Thymus (tissue), 11 donors: ENCODE data around the gene MARK3. TPM values are rescaled to one million over a fixed set of nuclear protein-coding genes. Genes with fewer than 3 reads are reported as not detected.

Experiments used
- DNase-seq, 9 donors: peaks; one replicate each; pipeline ENCODE4 v3.0.0-alpha.2; 2013; ENCODE audit warnings: low spot score in 9 of 9, low read depth in 6 of 9, missing footprints in 1 of 9
- H3K27ac ChIP-seq, 2 donors: one replicate each; pipeline ENCODE4 v1.5.1; 2013; ENCODE audit warnings: control low read depth in 1 of 2, low read depth in 1 of 2, low read length in 1 of 2, mild to moderate bottlenecking in 1 of 2, moderate library complexity in 1 of 2
- H3K27me3 ChIP-seq, 2 donors: one replicate each; pipeline ENCODE4 v1.5.1; 2013; ENCODE audit warnings: low read length in 1 of 2; ENCODE audit not compliant: control insufficient read depth in 2 of 2, insufficient read depth in 1 of 2
- H3K36me3 ChIP-seq, 2 donors: one replicate each; pipeline ENCODE4 v1.5.1; 2013; ENCODE audit warnings: low read length in 1 of 2, mild to moderate bottlenecking in 1 of 2, moderate library complexity in 1 of 2; ENCODE audit not compliant: control insufficient read depth in 2 of 2, insufficient read depth in 2 of 2
- H3K4me1 ChIP-seq, 2 donors: one replicate each; pipeline ENCODE4 v1.5.1; 2013; ENCODE audit warnings: low read length in 2 of 2; ENCODE audit not compliant: control insufficient read depth in 2 of 2, insufficient read depth in 2 of 2
- H3K4me3 ChIP-seq, 2 donors: one replicate each; pipeline ENCODE4 v1.5.1; 2013; ENCODE audit warnings: low read length in 2 of 2, control low read depth in 1 of 2, mild to moderate bottlenecking in 1 of 2
- H3K9me3 ChIP-seq, 2 donors: one replicate each; pipeline ENCODE4 v1.5.1; 2013; ENCODE audit warnings: low read length in 1 of 2, mild to moderate bottlenecking in 1 of 2; ENCODE audit not compliant: control insufficient read depth in 2 of 2, insufficient read depth in 1 of 2
- WGBS: extraction: QIAGEN DNeasy Blood & Tissue Kit; methylation state at CpG from one replicate; pipeline ENCODE4 v1.1.7; 2013; 5-methylcytosine and 5-hydroxymethylcytosine counted together
- polyA plus RNA-seq: library from polyadenylated mRNA; stranded (reverse); fragments of 200-250 nt; gene quantifications from one replicate; pipeline ENCODE4 v1.2.3, GENCODE V29; 2013
- total RNA-seq: library from RNA; stranded (reverse); fragments of 120-200 nt; gene quantifications from one replicate; pipeline ENCODE4 v1.2.4, GENCODE V29; 2013
- donor health status: healthy.

MARK3 gene
- total and polyA plus RNA-seq, 2 donors, result 50.8 to 91.6 TPM

DNA sequence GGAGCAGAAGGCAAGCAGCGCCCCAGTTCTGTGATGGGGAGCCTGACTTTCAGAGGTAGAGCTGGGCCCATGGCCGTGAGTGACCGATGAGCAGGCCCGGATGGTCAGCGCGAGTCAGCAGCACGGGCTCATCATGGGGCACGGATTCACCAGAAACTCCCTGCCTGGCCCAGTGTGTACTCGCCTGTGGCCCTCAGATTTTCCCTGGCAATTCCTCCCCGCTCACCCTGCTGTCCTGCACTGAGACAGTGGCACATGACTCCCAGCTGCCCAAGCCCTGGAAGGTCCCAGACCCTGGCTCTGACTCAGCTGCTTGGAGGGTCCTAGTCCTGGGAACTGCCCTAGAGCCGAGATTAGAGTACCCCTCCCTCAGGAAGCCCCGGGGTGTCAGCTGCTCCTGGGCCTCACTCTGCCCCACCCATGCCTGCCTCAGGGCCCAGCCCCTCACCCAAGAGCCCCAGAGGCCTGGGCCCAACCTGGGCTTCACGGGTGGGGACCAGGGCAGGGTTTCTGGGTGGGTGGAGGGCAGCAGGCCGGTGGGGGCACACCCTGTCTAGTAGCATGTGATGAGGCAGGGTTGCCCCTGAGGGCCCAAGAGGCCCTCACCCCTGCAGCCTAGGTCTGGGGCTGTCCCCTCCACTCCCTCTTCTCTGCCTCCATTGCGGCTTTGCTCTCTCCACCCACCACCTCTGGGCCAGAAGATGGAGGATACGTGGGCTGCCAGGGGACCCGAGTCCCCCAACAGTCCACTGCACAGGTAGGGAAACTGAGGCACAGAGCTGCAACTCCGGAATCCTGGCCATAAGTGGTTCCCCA lies 152.2 kb downstream of the MARK3 start:
- WGBS, result 85% methylated on average over 18 of the region's 18 CpGs

DNA sequence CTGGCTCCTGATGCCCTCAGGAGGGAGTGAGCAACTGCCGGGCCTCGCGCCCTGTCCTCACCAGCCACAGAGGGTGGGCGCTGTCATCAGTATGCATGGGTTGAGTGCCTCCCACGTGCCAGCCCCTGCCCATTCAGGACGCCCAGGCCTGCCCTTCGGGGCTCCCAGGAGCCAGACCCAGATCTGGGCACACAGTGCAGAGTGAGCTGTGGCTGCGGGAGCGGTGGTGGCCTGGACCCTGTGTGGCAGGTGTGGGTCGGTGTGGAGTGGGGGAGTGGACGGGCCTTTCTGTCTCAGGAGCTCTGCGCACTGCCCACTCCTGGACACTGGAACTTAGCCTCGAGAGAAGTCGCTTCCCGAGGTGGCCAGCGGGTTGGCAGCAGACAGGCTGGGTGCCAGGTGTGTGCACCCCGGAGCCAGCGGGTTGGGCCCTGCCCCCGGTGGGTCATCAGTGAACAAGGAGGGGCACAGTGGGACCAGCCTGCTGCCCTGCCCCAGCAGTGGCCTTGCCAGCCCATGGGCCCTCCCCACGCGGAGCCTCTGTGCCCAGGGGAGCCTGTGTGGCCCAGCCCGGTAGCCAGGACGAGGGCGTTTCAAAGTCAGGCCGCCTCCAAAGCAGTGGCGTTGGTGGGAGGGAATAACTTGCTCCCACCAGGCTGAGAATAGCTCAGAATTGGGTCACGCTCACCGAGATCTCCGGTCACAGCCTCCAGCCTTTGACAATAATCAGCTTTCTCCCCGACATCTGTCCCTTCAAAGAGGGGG lies 153.3 kb downstream of the MARK3 start:
- Histone ChIP-seq H3K9me3 (no peaks in the 10 kb centered on the region), H3K36me3 (peaks cover 0 to 13% of the 10 kb centered on the region in 2 donors), H3K27ac (no peak overlapping the region), H3K27me3 (peaks cover 0 to 23% of the 10 kb centered on the region in 2 donors), H3K4me1 (peaks cover 0 to 2% of the 10 kb centered on the region in 2 donors), H3K4me3 (no peak overlapping the region)
- no peak for DNase-seq
- 68% methylated on average over 30 of the region's 30 CpGs for WGBS

More for the DNA sequence above, 152.2 kb downstream of the MARK3 start:
- Histone ChIP-seq H3K4me3 (no peak overlapping the region), H3K27me3 (peaks cover 0 to 21% of the 10 kb centered on the region in 2 donors), H3K27ac (no peak overlapping the region), H3K36me3 (peaks cover 2 to 20% of the 10 kb centered on the region in 2 donors), H3K4me1 (no peaks in the 10 kb centered on the region), H3K9me3 (no peaks in the 10 kb centered on the region)
- no peak for DNase-seq

DNA sequence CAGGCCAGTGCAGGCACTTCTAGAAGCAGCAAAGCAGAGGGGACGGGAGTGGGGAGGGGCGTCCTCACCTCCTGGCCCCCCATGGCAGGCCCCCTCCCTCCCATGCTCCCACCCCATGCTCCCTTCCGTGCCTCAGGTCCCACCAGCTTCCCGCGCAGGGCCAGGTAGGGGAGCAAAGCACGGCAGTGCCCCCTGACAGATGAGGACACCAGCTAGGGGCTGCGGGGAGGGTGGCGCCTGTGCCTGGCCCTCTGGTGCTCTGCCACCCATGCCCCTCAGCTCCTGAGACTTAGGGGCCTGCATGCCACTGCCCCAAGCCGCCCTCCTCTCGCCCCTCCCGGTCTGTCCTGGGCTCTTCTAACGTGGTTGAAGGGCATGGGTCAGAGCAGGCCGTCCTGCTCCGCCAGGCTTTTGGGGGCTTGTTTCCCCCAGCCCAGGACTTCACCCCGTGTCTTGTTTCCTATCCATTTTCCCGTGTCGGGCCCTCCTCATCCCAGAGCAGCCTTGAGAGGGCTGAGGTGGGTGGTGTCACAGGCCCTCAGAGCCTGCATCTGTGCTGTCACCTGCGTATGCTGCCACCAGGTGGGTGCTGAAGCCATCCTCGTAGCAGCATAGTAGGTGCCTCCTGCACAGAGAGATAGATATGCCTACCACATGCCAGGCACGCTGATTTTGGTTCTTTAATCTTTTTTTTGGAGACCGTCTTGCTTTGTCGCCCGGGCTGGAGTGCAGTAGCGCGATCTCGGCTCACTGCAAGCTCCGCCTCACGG lies 154.0 kb downstream of the MARK3 start:
- Histone ChIP-seq H3K9me3 (no peaks in the 10 kb centered on the region), H3K27me3 (peaks cover 0 to 23% of the 10 kb centered on the region in 2 donors), H3K27ac (no peak overlapping the region), H3K4me3 (no peak overlapping the region), H3K4me1 (peaks cover 0 to 2% of the 10 kb centered on the region in 2 donors), H3K36me3 (peaks cover 0 to 12% of the 10 kb centered on the region in 2 donors)
- no peak for DNase-seq
- 76% methylated on average over 28 of the region's 28 CpGs for WGBS

DNA sequence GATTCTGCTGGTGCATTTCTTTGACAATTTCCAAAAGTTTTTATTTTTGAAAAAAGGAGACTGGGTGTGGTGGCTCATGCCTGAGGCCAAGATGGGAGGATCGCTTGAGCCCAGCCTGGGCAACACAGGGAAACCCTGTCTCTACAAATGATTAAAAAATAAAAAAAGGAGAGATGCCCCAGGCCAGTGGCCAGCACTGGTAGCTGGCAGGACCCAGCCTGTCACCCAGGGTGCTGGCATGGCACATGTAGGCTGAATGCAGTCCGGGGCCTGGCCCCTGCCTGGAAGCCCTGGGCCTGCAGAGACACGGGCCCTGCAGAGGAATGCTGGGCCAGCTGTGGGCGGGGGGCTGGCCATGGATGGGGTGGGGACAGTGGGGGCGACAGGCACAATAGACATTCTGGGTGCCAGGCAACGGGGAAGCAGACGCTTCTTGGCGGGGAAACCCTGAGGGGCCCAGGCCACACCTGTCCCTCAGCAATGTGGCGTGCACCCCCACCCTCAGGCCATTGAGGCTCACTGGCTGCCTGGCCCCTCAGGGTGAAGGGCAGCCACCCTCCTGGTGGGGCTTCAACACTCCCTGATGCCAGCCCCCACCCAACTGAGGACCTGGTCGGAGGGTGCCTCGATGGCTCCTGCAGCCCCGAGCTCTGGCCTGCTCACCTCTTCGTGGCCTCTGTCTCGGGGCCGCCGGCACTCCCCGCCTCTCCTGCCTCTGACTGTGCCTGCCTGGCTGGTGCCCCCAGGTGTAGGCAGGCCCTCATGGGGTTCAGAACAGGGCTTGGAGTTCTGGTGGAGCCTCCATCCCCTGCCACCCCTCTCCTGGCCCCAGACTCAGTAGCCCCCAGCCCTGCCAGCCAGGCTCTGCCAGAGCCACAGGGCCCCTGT lies 155.8 kb downstream of the MARK3 start:
- no peak overlapping the region for H3K4me3 ChIP-seq
- H3K36me3 ChIP-seq, result no peaks in the 10 kb centered on the region
- WGBS, result 82% methylated on average over 17 of the region's 17 CpGs
- H3K27me3 ChIP-seq, result peaks cover 0 to 23% of the 10 kb centered on the region in 2 donors
- H3K9me3 ChIP-seq, result no peaks in the 10 kb centered on the region
- peaks cover 0 to 2% of the 10 kb centered on the region in 2 donors for H3K4me1 ChIP-seq
- no peak overlapping the region for H3K27ac ChIP-seq
- no peak for DNase-seq

DNA sequence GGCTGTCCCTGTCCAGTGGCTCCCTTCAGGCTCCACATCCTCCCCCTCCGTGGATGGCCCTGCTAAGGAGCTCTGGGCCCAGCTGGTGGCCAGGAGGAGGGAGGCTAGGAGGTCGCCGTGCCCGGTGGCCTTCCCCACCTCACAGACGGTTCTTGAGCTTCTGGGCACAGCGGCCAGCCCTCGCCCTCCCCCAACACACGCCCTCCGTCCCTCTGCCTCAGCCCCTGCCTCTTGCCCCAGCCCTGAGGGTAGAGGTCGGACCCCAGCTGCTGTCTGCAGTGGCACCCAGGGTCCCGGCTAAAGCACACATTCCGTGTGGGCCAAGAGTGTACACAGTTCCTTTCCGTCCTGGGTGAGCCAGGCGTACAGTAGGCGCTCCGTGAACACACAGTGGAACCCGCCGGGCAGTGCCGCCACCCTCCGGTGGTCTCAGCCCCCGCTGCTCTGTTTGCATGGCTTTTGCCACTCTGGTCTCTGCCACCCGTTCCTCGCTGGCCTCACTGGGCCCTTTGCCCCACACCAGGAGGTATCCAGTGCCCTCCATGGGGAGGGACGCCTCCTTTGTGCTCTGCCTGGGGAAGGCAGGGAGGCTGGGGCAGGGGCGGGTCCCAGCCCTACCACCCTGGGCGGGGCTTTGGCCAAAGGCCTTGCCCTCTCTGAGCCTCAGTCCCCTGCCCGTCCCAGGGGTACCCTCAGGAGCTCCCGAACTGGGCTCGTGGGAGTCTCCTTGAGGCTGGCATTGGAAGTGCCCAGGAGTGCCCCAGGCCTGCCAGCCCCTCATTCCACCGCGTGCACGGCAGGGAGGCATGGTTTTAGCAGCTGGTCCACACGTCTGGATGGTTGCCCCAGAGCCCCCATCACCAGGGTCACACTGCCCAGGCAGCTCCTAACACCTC lies 156.7 kb downstream of the MARK3 start:
- DNase-seq, result no peak
- 84% methylated on average over 33 of the region's 33 CpGs for WGBS
- Histone ChIP-seq H3K36me3 (no peaks in the 10 kb centered on the region), H3K27me3 (peaks cover 2 to 23% of the 10 kb centered on the region in 2 donors), H3K9me3 (no peaks in the 10 kb centered on the region), H3K4me3 (no peak overlapping the region), H3K4me1 (peaks cover 2% of the 10 kb centered on the region in 2 donors), H3K27ac (no peak overlapping the region)

DNA sequence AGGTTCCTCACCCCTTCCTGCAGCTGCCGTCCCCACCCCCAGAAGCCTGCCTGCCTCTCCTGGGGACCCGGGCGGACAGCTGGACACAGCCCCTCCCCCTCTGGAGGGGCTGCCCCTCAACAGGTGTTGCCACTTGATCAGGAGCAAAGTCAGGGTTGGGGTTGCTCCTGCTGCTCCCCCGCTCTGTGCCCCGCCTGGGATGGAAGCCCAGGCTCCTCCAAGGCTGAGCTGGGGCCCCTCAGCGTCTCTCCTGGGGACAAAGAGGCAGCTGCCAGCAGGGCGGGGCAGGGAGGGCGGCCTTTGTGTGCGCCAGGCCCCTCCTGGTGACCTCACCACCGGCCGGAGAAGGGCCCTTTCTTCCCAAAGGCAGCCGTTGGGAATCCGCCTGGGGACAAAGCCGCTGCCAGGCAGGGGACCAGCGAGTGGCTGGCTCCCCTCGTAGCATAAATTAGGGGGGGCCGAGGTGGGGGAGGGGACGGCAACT lies 157.4 kb downstream of the MARK3 start:
- Histone ChIP-seq H3K36me3 (no peaks in the 10 kb centered on the region), H3K27ac (no peak overlapping the region), H3K4me3 (no peak overlapping the region), H3K27me3 (peaks cover 2 to 23% of the 10 kb centered on the region in 2 donors), H3K9me3 (no peaks in the 10 kb centered on the region), H3K4me1 (peaks cover 2% of the 10 kb centered on the region in 2 donors)
- 58% methylated on average over 18 of the region's 18 CpGs for WGBS
- DNase-seq, result no peak

DNA sequence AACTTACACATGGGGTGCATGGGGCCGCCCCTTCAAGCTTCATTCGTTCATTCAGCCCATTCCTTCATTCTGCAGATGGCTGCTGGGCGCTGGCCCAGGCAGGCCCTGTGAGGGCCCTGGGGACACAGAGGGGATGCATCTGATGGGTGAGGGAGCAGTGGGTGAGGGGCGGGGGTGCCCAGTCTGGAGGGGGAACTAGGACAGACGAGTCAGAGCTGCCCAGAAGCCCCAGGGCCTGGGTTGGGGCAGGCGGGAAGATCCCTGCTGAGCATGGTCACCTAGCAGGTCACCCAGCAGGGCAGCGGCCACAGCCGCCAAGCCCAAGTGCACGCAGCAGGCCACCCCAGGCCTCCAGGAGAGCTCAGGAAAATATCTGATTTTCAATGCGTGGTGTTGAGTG lies 157.9 kb downstream of the MARK3 start:
- DNase-seq, result no peak
- H3K4me3 ChIP-seq, result no peak overlapping the region

More for the DNA sequence above, 157.9 kb downstream of the MARK3 start:
- Histone ChIP-seq H3K36me3 (no peaks in the 10 kb centered on the region), H3K9me3 (no peaks in the 10 kb centered on the region), H3K27me3 (peaks cover 2 to 22% of the 10 kb centered on the region in 2 donors), H3K4me1 (peaks cover 2% of the 10 kb centered on the region in 2 donors), H3K27ac (no peak overlapping the region)
- WGBS, result 93% methylated on average over 10 of the region's 10 CpGs
